Type B pancreatic cell (in vitro differentiated cells): ENCODE results near the gene NANP. TPM values are rescaled to one million over a fixed set of nuclear protein-coding genes. Genes with fewer than 3 reads are reported as not detected.

ENCODE experiments used
- DNase-seq: peaks from one replicate; pipeline ENCODE4 v3.0.0; 2021; ENCODE audit warnings: mixed read lengths; ENCODE audit not compliant: unreplicated experiment; ENCODE audit errors: extremely low spot score
- H3K27ac Mint-ChIP-seq: 2 replicates; pipeline ENCODE4 v1.8.0; 2021; ENCODE audit warnings: mild to moderate bottlenecking, mixed read lengths
- H3K27me3 Mint-ChIP-seq: 2 replicates; pipeline ENCODE4 v1.8.0; 2021; ENCODE audit warnings: mixed read lengths
- H3K36me3 Mint-ChIP-seq: 2 replicates; pipeline ENCODE4 v1.8.0; 2021; ENCODE audit warnings: mixed read lengths
- H3K4me1 Mint-ChIP-seq: one replicate; pipeline ENCODE4 v1.8.0; 2021; ENCODE audit warnings: mixed read lengths; ENCODE audit not compliant: unreplicated experiment
- H3K4me3 Mint-ChIP-seq: 2 replicates; pipeline ENCODE4 v1.8.0; 2021; ENCODE audit warnings: mild to moderate bottlenecking, mixed read lengths
- H3K9me3 Mint-ChIP-seq: 2 replicates; pipeline ENCODE4 v1.8.0; 2021; ENCODE audit warnings: mixed read lengths
- CTCF ChIP-seq: fragments of 200-600 bp; sonication (generic); conservative IDR thresholded peaks from 2 replicates; pipeline ENCODE4 v1.5.0; 2021; ENCODE audit warnings: antibody characterized with exemption, mild to moderate bottlenecking
- long read RNA-seq: library from polyadenylated mRNA; unstranded; transcript quantifications from one replicate; pipeline ENCODE4 v2.0.0, GENCODE V29; 2020
- total RNA-seq: library from RNA; stranded (reverse); gene quantifications from 2 replicates; pipeline ENCODE4 v1.2.1, GENCODE V29; 2021; ENCODE audit warnings: low replicate concordance

The NANP gene
- total RNA-seq, result 5.6 and 6.3 TPM in 2 replicates
- long read RNA-seq, transcript NANP-201 (2 exons, 3,964 nt), result major isoform, 26 of 30 reads
- long read RNA-seq, partial matches to known transcripts, result 0 of 30 reads
- long read RNA-seq, other reads (novel, unspliced or antisense), result 4 of 30 reads

GRCh38 chr20:25623736-25624499 is at the start of gene NANP:
Gene NANP, minus strand, starts transcription at chr20:25624014. Its CDS starts 66 bp downstream, at chr20:25623948.
- H3K27ac Mint-ChIP-seq, result peak within 1 kb of the TSS; percentile 84
- H3K27me3 Mint-ChIP-seq, result no peaks in the 10 kb centered on the region
- TF ChIP-seq CTCF, result no peak
- DNase-seq, result peak; percentile 97
- H3K36me3 Mint-ChIP-seq, result no peaks in the 10 kb centered on the region
- H3K4me1 Mint-ChIP-seq, result peaks cover 20% of the 10 kb centered on the region
- H3K4me3 Mint-ChIP-seq, result peak within 1 kb of the TSS; percentile 94
- H3K9me3 Mint-ChIP-seq, result no peaks in the 10 kb centered on the region

- no peaks in the 10 kb centered on the region for H3K9me3 Mint-ChIP-seq
- peaks cover 46% of the 10 kb centered on the region for H3K36me3 Mint-ChIP-seq
- H3K27me3 Mint-ChIP-seq, result no peaks in the 10 kb centered on the region
- no peak overlapping the region for H3K27ac Mint-ChIP-seq
- no peak for TF ChIP-seq CTCF
- no peak overlapping the region for H3K4me3 Mint-ChIP-seq
- H3K4me1 Mint-ChIP-seq, result no peaks in the 10 kb centered on the region
- no peak for DNase-seq
These were observed 48.9 kb upstream of the NANP start for GRCh38 chr20:25672659-25673235.

GRCh38 chr20:25669826-25670422 is 46.1 kb upstream of the NANP start:
- TF ChIP-seq CTCF, result peak; percentile 45
- H3K27ac Mint-ChIP-seq, result no peak overlapping the region
- no peaks in the 10 kb centered on the region for H3K4me1 Mint-ChIP-seq
- no peak overlapping the region for H3K4me3 Mint-ChIP-seq
- H3K9me3 Mint-ChIP-seq, result no peaks in the 10 kb centered on the region
- peaks cover 23% of the 10 kb centered on the region for H3K36me3 Mint-ChIP-seq
- H3K27me3 Mint-ChIP-seq, result no peaks in the 10 kb centered on the region
- no peak for DNase-seq

GRCh38 chr20:25668446-25668845 is 44.6 kb upstream of the NANP start:
- H3K27ac Mint-ChIP-seq, result no peak overlapping the region

GRCh38 chr20:25659999-25660398 is 36.2 kb upstream of the NANP start:
- H3K27me3 Mint-ChIP-seq, result no peaks in the 10 kb centered on the region
- TF ChIP-seq CTCF, result no peak
- DNase-seq, result no peak
- no peak overlapping the region for H3K4me3 Mint-ChIP-seq
- no peaks in the 10 kb centered on the region for H3K4me1 Mint-ChIP-seq
- peaks cover 12% of the 10 kb centered on the region for H3K36me3 Mint-ChIP-seq
- no peak overlapping the region for H3K27ac Mint-ChIP-seq
- no peaks in the 10 kb centered on the region for H3K9me3 Mint-ChIP-seq

More at GRCh38 chr20:25668446-25668845, 44.6 kb upstream of the NANP start:
- TF ChIP-seq CTCF, result no peak
- no peaks in the 10 kb centered on the region for H3K27me3 Mint-ChIP-seq
- H3K4me1 Mint-ChIP-seq, result no peaks in the 10 kb centered on the region
- H3K36me3 Mint-ChIP-seq, result peaks cover 9% of the 10 kb centered on the region
- no peak overlapping the region for H3K4me3 Mint-ChIP-seq
- no peak for DNase-seq
- no peaks in the 10 kb centered on the region for H3K9me3 Mint-ChIP-seq
